GM12892 (cell line): ENCODE data around the gene CCNF.

Experiments used
- POLR2A ChIP-seq: IDR thresholded peaks from 2 replicates; pipeline ENCODE4 v1.6.1; 2011; ENCODE audit warnings: low read depth, low read length, control low read depth
- POLR2AphosphoS5 ChIP-seq: IDR thresholded peaks from 2 replicates; pipeline ENCODE4 v1.6.1; 2011; ENCODE audit warnings: low read depth, low read length, control low read depth

GRCh38 chr16:2471653-2472487 is 42.6 kb downstream of the CCNF start:
- TF ChIP-seq POLR2A, result no peak
- no peak for TF ChIP-seq POLR2AphosphoS5
